ENCODE data around the gene EXOC6.

- TF ChIP-seq EZH2 (IDR thresholded peaks at IDR 0.05), result no peak
- TF ChIP-seq POLR2AphosphoS5 (IDR thresholded peaks at IDR 0.05; ENCODE audit: borderline replicate concordance, low read depth, low read length), result no peak
- TF ChIP-seq FOXP2 (optimal IDR thresholded peaks at IDR 0.05; ENCODE audit: control extremely low read depth, extremely low read length, insufficient read depth), result no peak
Measured at GRCh38 chr10:92897916-92898315, 49.6 kb downstream of the EXOC6 start.

Measured in SK-N-MC (cell line).